Activated CD8-positive, alpha-beta memory T cell treated with anti-CD3 and anti-CD28 coated beads for 48 hours (primary cell): Measurements from ENCODE around the gene ARMCX5.
A peak's percentile ranks its signal among the peaks of the same experiment; 100 is the strongest.

ENCODE experiments used
- DNase-seq, 3 experiments: peaks; one replicate each; pipeline ENCODE4 v3.0.0-alpha.2; 2020; ENCODE audit warnings: low read depth in 2 of 3, low spot score in 2 of 3

The ARMCX5 gene

DNA sequence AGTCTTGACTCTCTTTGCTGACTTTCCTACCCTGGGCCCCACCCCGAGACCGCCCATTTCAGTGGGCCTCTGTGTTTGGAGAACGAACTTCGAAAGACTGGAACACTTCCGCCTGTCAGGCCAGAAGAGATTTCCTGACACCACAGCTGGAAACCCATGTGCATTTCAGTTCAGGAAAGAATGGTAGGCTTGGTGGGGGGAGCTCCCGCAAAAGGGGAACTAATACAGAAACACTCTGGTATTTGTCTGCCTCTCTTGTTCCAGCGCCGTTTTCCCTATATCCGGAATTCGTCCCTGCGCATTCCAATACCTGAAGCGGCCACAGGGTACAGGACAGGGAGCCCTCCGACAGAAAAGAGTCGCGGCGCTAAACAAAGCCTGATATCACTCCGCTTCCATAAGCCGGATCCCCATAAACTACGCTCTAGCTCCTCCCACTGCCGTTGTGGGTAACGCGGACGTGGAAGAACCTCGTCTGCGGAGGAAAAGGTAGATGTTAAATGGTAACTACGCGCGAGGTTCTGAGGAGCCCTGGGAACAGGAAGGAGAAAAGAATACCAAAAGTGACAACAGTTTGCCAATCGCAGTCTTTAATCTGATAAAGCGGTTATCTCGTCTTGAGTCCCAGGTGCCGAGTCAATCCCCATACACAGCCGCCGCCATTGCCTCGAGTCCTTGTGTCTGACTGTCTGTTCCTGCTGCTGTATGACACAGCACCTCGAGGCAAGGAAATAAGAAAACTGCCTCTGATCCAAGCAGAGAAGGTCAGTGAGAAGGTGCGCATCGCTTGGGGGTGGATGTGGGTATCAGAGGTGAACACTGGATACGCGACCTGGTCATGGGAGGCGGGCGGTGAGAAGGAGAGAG is at the start of gene ARMCX5:
ARMCX5 (plus strand) TSS at position 432 of the 867 bp plus-strand sequence. CDS start 2,627 bp downstream, outside the sequence.
- peak in 2 of 3 experiments; percentile 22 for DNase-seq

DNA sequence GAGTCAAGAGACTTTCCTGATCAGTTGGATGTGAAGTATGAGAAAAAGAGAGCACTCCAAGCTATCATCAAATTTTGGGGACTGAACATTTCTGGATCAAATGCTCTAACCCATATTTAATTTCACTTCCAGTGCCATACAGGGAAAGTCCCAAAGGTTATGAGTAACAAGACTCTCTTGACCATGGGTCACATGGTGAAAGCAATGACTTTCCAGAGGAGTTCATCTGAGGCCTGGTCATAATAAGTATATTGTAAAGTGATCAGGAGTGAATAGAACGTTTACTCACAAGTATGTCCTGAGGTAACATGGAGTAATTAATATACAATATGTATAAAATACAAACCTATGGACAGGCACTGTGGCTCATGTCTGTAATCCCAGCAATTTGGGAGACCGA is 40.7 kb upstream of the ARMCX5 start:
- DNase-seq: no peak

DNA sequence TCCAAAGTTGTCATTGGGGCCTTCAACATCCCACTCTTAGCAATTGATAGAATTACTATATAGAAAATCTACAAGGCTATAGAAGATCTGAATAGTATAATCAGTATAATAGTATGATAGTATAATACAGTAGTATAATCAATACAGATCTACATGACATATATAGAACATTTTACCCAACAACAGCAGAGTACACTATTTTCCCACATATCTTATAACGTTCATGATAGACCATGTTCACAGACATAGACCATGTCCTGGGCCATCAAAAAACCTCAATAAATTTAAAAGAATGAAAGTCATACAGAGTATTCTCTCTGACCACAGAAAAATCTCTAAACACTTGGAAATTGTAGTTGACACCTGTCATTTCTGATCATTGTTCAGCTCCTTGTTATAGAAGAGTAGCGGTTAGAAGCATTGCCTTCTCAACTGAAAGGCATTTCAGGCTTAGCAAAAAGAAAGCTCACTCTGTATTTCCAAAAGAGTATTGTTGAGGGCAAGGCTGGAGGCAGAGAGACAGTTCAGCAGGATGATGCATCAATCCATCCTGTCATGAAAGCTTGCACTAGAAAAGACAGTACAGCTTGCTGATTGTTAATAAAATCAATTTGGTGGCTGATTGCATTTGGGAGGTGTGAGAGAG is 38.8 kb upstream of the ARMCX5 start:
- no peak for DNase-seq

DNA sequence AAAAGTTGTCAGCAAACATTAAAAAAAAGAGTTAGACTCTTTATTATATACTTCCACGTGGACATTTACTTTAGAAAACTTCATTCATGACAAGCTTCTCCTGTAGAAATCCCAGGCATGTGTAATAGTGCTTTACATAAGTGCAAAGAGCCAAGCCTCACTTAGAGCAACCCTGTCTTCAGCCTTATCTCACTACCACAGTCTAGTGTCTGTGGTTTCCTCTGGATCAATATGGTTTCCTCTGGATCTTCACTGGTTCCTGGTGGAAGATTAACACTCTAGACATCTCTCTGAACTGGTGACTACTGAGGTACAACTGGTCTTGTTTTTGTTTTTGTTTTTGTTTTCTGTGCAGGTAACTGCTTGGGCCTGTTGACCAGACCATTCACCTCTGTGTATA is 18.4 kb upstream of the ARMCX5 start:
- no peak for DNase-seq

DNA sequence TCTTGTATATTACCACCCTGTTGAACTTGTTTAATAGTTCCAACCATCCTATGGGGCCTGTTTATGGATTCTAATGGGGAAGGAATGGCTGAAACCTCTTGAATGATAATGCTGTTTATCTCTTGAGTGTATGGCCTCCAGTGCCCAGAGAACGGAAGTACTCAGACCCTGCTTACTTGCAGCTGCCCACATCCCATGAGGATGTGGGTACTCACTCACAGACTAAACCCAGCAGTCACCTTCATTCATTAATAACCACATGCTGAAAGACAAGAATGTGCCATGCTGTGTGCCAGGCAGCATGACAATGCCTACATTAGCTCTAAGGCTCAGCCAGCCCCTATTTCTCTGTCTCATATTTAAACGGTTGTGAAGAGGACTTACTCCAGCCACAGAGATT is 5.9 kb upstream of the ARMCX5 start:
- no peak for DNase-seq

DNA sequence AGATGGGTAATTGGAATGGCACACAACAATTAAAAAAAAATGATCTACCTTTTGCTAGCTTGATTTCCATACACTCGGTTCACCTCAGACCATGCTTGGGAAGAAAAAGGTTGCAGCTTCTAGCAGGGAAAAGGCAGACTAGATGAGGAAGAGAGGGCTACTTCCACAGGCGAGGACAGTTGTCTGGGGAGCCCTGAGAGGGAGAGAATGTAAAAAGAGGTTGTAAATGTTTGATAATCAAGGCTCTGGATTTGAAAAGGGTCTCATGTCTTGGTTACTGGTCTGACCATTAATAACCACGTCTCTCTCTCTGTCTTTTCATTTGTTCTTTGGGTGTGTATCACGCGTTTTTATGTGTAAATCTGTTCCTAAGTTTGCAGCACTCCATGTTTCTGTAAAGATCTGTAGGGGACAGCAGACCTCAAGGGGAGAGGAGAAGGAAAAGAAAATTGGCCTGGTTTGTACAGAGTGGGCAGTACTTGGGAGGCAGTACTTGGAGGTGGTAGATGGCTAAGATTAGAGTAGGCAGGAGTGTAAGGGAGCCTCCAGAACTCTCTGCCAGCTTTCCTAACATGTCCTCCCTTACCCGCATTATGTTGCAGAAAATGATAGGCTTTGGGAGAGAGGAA is 750 bp downstream of the ARMCX5 start:
- no peak for DNase-seq

DNA sequence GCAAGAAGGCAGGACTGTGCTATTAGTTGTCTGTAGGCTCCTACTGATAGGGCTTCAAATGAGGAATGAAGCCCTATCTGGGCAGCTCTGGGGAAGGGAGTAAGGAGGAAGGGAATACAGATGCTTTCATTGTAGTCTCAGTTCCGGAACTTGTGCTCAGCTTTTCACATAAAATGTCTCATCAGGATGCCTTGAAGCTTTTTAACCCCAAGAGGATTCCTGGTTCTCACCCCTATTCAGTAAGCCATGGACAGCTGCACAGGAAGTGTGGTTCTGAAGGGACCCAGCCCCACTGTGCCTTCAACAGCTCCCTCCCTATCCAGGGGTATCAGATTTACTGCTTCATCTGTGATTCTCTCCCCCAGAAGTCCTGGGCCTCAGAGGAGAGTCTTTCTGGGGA is 5.0 kb downstream of the ARMCX5 start:
- no peak for DNase-seq

DNA sequence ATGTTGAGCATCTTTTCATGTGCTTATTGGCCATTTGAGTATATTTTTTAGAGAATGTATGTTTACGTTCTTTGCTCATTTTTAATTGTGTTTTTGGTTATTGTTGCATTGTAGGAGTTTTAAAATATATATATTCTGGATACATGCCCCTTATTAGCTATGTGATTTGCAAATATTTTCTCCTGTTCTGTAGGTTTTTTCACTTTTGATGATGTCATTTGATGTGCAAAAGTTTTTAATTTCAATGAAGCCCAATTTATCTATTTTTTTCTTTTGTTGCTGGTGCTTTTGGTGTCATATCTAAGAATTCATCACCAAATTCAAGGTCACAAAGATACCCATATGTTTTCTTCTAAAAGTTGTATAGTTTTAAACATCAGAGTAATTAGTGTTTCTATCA is 6.8 kb downstream of the ARMCX5 start:
- no peak for DNase-seq

DNA sequence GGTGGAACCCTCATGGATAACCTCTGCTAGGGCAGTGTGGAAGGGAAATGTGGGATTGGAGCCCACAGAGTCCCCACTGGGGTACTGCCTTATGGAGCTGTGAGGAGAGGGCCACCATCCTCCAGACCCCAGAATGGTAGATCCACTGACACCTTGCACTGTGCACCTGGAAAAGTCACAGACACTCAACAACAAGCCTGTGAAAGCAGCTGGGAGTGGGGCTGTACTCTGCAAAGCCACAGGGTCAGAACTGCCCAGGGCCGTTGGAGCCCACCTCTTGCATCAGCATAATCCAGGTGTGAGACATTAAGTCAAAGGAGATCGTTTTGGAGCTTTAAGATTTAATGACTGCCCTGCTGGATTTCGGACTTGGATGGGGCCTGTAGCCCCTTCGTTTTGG is 11.6 kb downstream of the ARMCX5 start:
- no peak for DNase-seq

DNA sequence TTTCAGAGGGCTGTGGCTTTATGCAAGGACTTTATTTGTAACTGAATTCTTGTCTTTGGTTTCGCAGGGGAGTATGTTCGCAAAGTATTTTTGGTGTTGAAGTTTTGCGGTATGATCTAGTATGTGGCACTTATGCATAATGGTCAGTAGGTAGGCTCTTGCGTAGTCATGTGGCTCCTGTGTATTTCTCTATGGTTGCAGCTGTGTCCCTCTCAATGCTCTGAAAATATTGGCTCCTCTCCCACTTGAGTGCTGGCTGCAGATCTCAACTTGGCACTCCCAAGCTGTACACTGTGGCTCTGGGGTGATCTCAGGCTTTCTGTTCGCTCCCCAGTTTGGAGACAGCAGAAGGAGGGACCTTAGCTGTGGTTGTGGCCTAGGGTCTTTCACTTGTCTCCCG is 24.8 kb downstream of the ARMCX5 start:
- DNase-seq: no peak

DNA sequence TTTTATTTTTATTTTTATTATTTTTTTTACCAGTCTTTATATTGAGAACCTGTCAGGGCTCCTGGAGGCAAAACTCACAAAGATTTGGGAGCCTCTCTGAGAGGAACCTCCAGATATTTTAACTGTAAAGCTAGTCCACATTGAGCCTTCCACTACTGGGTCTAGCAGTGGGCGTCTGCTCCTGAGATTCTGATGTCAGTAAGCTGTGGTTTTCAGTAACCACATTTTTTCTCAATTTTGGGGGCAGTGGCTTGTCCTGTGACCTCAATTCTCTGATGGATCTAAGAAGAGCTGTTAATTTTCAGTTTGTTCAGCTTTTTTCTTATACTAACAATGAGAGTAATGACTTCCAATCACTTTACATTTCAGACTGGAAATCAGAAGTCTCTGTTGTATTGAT is 28.3 kb downstream of the ARMCX5 start:
- DNase-seq: no peak

DNA sequence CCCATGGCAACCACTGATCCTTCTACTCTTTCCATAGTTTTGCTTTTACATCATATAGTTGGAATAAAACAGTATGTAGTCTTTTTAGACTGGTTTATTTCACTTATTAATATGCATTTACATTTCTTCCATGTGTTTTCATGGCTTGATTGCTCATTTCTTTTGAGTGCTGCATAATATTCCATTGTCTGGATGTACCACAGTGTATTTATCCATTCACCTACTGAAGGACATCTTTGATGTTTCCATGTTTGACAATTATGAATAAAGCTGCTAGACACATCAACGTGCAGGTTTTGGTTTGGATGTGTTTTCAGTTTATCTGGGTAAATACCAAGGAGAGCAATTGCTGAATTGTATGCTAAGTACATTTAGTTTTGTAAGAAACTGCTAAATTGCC is 38.2 kb downstream of the ARMCX5 start:
- DNase-seq: no peak

DNA sequence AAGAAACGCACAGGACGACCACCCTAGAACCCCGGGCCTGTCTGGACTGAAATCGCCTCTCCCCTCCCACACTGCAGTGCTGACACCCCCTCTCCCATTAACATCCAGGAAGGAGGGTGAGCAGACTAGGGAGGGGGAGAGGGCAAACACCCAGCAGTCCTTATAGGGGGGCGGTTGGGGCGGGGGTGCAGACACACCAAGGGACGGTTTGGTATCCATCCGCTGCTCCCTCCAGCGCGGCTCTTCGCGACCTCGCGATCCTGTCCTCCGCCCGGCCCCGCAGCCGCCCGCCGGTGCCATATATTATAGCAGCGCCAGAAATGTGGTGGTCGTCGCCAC is 51.6 kb downstream of the ARMCX5 start:
- no peak for DNase-seq

DNA sequence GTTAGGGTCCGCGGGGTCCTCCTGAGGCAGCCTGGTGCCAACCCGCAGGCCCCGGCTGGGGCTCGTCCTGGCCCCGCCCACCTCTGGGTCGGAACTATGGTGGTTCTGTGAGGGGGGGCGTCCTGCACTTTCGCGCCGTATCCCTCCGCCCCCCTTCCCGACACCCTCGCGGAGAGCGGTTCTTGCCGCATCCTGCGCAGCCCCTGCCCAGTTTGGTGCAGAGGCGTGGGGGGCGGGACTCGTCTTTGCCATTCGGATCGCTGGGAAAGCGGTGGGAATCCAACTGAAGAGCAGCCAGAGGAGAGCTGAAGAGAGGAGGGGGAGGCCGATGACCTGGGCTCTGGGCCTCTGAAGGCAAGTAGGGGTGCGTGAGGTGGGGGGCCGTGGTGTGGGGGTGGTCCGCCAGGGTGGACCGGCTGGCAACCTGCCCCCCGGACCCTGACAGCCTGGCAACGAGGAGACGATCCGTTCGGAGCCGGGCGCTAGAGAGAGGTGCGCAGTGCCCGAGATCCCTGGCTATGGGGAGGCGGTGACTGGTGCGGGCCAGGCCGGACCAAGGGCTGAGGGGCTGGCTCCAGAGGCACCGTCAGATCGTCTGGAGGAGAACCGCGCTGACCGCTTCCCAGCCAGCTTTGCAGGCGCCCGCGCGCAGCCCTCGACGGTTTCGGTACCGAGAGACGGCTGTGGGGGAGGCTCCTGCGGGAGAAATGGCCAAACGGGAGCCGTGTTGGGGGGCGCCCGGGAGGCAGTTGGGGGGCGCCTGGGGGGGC is 52.1 kb downstream of the ARMCX5 start, which contains the start of gene GPRASP1:
GPRASP1 (plus strand) TSS at position 242 of the 770 bp plus-strand sequence. CDS start 2,431 bp downstream, outside the sequence.
- DNase-seq: no peak

DNA sequence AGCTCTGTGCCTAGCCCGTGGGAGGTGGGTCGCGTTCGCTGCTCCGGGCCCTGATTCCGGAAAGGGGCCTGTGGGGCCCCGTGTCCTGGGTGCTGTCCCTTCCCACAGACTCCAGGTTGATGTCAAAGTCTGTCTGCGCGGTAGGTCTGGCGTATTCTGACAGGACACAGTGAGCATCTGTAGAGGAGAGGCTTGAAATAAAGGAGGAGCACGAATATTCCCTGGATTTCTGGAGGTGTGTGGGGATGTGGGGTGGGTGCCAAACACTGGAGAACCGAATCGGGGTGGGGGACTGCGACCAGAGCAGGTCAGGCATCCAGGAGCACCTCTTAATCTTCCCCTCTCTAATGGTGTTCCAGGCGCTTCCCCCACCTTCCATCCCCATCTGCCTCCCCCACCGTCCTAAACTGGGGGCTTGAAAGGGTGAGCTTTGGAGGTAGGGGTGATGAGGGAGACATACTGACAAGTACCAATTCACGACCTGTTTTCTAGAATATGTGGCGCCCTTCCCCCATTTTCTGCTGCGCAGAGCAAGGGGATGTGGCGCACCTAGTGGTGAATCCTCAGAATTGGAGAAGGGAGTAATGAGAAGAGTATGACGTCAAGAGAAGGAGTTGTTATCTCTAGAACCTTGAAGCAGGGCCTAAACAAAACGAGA is 52.8 kb downstream of the ARMCX5 start:
- DNase-seq: no peak
